ENCODE results near the gene BBS1.

GRCh38 chr11:66468691-66469090, 41.7 kb upstream of the BBS1 start:
- TF ChIP-seq POLR2AphosphoS5 (IDR thresholded peaks at IDR 0.05): no peak
- TF ChIP-seq CTCF (IDR thresholded peaks at IDR 0.05 in 8 of 11, conservative IDR thresholded peaks at IDR 0.05 in 3 of 11): no peak
- TF ChIP-seq POLR2A (IDR thresholded peaks at IDR 0.05): no peak
